Activated CD4-positive, alpha-beta T cell treated with anti-CD3 and anti-CD28 coated beads for 48 hours (primary cell): ENCODE data around the gene RHD.
"Not testable (repeated sequence)": the region's sequence is repeated elsewhere in the genome, so short reads cannot be mapped to it uniquely, and the experiment has no call there.

Experiments
- DNase-seq: peaks from one replicate; pipeline ENCODE4 v3.0.0-alpha.2; 2020

The RHD gene

DNA sequence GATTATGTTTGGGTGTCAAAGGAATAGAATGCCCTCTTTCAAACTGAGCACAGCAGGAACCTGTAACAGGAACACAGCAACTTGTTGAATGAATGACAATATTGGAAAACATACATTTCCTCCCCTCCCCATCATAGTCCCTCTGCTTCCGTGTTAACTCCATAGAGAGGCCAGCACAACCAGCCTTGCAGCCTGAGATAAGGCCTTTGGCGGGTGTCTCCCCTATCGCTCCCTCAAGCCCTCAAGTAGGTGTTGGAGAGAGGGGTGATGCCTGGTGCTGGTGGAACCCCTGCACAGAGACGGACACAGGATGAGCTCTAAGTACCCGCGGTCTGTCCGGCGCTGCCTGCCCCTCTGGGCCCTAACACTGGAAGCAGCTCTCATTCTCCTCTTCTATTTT lies at the start of gene RHD:
Gene RHD (plus strand): TSS at position 272 of the 400 bp plus-strand sequence. CDS start 39 bp downstream, at position 311.
- DNase-seq, result not testable (repeated sequence)

DNA sequence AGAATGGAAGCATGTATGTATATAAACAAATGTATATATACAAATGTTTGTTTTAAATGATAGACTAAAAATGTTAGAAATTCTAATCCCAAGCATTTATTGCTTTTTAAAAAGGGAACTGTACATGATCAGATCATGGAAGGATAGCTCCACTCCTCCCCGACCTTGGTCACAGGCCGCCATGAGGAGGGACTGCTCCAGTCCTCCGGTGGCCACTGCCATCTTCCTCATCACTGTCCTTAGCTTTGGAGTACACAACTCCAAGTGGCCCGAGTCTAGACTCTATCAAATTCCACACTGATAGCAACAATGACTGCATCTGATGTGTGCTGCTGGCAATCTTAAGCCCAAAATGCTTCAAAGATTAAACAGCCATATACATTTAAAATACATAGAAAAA lies 49.7 kb upstream of the RHD start:
- DNase-seq, result no peak

DNA sequence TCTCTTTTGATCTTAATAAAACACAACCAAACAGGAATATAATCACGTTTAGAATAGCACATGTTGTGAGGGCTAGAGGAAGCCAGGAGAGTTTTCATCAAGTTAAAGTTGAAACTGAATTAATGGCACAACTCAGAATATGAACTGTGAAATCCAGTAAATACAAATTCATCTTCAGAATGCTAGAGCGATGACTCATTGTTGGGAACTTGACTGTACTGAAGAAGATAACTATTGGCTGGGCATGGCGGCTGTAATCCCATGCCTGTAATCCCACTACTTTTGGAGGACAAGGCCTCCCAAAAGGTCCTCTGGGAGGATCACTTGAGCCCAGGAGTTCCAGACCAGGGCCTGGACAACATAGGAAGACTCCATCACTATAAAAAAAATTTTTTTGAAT lies 48.8 kb upstream of the RHD start:
- no peak for DNase-seq

DNA sequence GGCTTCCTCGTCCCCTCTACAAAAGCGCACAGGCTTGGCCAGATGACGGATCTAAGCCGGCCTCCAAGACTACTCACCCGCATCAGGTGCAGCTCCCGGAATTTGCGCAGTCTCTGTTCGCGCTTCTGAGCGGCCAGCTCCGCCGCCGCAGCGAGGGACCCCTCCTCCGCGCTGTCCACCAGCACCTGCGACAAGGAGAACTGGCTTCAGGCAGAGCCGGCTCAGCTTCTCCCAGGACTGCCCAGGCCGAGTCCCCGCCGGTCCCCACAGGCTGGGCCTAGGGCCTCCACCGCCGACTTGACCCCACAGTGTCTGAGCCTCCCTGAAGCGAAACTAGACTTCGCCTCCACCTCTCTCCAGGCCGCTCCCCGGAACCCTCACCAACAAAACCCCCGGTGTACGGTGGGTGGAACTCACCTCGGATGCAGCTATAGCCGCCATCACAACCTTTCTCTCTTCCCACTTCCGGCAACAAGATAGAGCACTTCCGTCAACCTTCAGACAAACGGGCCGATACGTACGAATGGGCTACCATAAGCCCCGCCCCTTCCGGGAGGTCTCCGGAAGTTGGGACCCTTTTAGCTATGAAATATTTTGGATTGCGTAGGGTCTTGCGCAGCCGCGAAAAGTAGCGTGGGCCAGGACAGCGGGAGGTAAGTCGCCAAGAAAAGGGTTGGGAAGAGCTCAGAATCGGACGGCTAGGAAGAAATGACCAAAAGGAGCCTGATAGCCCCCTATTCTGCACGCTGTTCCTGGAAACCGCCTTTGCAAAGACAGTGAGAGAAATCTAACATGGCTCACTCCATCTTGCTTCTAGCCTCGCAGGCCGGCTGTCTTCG lies 40.1 kb upstream of the RHD start, which contains the start of gene SYF2:
Gene SYF2 (minus strand): TSS at position 476 of the 839 bp plus-strand sequence. CDS start 35 bp downstream, at position 441.
- peak; percentile 92 for DNase-seq

DNA sequence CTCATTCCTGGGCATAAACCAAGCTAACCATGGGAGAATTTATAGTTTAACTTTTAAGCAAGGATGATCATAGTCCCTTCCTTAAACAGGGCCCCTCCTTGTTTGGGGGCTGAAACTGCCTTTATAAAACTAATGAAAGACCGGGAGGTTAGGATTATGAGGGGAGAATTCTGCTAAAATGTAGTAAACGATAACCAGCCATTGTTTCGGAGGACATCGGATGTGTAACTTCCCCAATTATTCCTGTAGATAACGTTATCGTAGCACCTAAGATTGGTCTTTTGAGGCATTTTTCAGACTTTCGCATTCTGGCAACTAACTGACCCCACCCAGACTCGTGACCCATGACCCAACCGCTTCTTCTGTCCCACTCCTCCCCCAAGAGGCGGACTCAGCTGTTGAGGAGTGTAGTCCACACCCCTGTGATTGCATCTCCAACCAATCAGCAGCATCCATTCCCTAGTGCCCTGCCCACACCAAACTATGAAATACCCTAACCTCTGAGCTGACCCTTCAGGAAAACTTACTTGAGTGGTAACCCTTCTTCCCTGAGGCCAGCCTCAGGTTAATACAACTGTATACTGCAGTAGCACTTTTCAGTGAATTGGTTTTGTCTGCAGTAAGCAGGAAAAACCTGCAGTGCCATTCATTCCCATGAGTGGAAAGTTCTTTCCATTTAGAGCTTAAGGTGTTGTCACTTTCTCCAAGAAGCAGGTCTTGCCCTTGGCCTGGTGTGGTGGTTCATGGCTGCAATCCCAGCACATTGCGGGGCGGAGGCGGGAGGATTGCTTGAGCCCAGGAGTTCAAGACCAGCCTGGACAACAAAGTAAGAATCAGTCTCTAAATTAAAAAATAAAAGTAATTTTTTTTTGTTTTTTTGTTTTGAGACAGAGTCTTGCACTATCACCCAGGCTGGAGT lies 39.2 kb upstream of the RHD start:
- DNase-seq, result peak; percentile 77

DNA sequence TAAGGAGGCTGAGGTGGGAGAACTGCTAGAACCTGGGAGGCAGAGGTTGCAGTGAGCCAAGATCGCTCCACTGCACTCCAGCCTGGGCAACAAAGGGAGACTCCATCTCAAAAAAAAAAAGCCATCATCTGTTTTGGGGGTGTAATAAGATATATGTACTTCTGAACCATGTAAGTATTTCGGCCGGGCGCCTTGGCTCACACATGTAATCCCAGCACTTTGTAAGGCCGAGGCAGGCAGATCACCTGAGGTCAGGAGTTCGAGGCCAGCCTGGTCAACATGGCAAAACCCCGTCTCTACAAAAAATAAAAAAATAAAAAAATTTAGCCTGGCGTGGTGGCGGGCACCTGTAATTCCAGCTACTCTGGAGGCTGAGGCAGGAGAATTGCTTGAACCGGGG lies 36.9 kb upstream of the RHD start:
- not testable (repeated sequence) for DNase-seq

DNA sequence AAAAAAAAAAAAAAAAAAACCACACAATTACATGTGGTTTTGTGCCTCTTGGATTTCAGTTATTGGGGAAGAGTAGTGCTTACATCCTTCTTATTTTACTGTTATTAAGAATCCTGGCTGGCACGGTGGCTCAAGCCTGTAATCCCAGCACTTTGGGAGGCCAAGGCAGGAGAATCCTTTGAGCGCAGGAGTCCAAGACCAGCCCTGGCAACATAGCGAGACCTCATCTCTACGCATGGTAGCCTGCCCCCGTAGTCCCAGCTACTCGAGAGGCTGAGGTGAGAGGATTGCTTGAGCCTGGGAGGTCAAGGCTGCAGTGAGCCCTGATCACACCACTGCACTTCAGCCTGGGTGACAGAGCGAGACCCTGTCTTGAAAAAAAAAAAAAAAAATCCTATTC lies 36.0 kb upstream of the RHD start:
- not testable (repeated sequence) for DNase-seq

DNA sequence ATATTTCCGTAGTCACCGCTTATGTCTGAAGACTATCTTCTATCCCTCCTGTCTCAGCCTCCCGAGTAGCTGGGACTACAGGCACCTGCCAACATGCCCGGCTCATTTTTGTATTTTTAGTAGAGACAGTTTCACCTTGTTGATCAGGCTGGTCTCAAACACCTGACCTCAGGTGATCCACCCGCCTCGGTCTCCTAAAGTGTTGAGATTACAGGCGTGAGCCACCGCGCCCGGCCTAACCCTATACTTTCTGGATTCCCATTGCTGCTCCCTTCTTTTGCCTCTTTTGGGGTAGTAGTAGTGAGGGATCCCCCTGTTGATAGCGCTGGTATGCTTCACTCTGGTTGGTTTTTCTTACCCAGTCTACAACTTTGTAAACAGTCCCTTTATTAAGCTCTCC lies 34.3 kb upstream of the RHD start:
- no peak for DNase-seq

DNA sequence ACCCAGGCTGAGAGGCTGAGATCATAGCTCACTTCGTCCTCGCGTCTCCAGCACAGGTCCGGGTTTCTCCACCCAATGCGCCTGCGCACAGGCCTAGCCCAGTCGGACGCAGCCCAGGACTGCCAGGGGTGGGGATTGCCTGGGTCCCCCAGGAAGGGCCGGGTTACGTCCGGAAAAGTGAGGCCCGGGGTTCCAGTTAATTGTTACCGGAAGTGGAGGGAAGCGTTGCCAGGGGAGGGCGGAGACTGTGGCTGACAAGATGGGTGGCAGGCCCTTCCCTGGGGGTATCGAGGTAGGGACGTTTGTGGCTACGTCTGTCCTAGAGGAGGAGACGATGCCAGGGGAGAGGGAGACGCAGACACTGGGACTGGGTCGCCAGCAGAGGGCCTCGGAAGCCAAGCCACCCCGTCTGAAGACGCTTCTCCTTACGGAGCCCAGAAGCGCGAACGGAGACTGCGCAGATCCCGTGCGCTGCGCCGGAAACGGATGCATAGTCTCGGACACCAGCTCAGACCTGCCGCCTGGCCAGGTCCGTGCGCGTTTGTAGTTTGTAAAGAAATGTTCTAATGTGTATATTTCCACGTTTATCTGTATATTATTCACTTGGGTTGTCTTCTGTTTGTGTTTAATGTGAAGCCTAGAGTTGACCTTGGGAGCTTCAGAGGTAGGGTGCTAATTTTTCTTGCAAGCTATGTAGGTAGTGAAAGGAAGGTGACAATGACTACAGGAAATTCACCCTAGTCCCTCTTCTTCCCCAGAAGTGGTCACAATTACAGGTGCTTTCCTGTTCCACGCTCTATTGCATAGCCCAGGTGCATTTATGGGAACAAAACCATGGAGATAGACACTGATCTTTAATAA lies 32.4 kb upstream of the RHD start:
- DNase-seq, result peak; percentile 95

DNA sequence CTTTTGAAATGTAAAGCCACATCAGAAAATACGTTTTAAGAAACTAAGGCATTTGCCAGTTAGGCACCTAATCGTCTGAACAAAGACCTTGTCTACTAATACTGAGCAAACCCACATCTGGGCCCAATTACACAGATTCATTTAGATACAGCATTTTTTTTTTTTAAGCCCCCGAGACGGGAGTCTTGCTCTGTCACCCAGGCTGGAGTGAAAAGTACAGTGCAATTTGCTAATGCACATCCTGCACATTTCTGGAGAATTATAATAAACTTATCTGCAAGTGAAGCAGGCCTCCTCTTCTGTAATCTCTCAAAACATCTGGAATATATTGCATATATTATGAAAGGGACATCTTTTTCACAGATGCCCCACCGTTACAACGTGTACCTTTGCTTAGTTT lies 28.4 kb upstream of the RHD start:
- no peak for DNase-seq

DNA sequence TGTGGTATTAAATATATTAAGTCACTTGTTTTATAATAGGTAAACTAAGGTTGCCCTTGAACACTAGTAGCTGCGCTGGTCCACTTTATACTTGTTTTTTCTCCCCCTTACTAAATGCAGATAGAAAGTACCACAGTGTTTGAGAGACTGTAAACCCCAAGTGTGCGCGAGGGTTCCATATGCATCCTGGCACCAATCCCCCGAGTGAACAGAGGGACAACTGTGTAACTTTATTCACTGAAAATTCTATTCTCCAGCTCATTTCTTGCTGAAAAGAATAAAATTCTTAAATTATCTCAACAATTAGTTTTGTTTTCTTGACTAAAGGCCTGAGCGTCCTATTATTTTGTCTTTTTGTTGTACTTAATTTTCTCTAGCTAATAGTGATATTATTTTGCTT lies 26.9 kb upstream of the RHD start:
- no peak for DNase-seq

DNA sequence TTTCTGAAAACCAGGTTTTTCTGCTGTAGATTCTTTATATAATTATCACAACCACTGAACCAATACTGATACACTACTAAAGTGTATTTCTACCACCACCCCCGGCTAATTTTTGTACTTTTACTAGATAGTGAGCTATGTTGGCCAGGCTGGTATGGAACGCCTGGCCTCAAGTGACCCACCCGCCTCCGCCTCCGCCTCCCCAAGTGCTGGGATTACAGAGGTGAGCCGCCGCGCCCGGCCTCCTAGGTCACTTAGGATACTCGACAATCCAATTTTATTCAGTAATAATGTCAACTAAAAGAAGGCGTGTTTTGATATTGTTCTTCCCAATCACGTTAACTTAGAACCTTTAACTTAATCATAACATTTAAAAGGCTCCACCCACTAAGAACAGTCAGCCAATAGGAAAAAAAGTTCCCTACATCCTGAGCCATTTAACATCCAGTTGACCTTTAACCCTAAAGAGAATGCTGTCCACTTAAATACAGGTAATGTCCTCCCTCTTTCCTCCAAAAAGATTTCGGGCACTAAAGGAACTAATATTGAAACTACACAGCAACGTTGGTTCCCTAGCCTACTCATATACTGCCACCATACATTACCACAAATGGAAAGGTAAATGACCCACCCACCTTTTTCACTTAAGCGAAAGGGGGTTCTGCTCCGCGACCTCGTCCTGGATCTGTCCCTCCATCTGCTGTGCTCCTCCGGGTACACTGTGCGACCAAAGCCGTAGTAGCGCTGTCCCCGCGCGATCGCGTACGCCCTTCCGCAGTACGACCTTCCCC lies 26.3 kb upstream of the RHD start:
- DNase-seq, result no peak

DNA sequence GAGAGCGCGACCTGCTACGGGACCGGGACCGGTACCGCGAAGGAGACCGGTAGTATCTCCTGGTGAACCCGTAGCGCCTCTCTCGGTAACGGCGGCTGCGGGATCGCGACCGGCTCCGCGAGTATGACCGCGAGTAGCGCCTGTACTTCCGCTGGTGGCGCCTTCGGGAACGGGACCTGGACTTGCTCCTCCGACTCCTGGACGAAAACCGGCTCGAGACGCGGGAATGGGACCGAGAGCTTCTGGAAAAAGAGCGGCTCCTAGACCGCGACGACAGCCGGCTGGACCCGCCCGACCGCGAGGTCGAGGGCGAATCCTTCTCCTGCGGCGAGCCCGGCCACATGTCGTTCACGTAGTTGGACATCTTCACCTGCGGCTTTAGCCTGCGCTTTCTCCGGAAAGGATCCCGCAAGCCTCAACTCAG lies 25.7 kb upstream of the RHD start:
- DNase-seq, result peak; percentile 50

DNA sequence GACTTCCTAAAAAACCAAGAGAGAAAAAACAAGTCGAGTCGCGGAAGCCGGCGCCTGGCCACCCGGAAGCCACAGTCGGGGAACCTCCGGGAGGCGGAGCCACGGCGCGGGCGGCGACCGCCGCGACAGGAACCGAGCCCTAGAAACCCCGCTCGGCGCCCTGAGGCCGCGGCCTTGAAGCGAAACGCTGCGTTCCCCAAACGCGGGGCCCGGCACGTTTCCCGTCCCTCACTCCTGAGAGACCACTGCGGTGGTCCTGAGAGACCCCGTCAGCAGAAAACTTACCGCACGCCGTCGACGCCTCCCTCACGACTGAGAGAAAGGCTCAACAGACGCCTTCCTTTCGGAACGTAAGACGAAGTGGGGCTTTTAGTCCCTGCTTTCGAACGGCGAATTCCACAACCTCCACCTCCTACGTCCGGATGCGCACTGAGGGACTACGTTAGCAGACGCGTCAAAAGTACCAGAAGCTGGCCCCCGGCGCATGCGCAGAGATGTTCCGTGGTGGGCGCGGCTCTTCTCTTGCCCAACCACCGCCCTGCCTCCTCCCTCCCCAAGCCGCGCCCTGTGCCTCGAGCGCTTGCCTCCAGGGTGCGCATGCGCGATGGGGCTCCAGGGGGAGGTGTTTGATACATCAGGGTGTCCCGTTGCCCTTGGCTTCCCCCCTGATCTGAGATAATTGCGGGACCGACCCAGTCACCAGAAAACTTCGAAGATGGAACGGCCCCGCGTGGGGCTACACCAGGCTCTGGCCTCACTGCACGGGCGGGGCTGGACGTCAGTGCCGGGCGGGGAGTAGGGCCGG lies 25.1 kb upstream of the RHD start, which contains the start of gene RSRP1:
Gene RSRP1 (minus strand): TSS at position 431 of the 805 bp plus-strand sequence. CDS start 491 bp downstream, outside the sequence.
- DNase-seq, result peak; percentile 100

DNA sequence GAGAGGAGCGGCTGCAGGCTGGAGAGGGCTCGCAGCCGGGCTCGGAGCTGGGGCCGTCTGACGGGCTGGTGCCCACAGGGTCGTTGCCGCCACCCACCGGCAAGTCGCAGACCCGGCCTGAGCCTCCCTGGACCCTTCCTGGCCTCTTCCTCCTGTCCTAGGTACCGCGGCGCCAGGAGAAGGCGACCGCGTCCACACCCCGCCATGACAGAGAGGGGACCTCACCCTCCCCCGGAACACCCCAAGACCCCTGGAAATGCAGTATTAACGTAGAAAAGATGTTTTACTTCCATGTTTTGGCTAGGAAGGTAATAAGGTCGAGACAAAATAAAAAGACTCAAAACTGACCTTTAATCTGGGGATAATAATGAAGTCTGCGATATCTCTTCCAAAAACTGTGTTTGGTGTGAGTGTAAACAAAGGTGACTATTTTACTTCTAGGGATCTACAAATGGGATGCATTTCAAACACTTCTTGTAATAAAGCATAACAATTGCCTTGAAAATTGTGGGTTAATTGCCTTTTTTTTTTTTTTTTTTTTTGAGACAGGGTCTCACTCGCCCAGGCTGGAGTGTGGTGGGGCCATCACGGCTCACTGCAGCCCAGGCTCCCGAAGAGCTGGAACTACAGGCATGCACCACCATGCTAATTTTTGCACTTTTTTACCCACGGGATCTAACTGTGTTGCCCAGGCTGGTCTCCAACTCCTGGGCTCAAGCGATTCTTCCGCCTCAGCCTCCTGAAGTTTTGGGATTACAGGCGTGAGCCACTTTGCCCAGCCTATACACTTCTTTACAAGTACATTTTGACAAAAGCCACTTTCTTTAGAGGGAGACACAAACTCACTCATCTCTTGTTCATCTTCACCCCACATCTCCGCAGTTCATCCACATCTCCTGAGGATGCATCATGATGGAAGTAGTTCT lies 24.2 kb upstream of the RHD start:
- no peak for DNase-seq

DNA sequence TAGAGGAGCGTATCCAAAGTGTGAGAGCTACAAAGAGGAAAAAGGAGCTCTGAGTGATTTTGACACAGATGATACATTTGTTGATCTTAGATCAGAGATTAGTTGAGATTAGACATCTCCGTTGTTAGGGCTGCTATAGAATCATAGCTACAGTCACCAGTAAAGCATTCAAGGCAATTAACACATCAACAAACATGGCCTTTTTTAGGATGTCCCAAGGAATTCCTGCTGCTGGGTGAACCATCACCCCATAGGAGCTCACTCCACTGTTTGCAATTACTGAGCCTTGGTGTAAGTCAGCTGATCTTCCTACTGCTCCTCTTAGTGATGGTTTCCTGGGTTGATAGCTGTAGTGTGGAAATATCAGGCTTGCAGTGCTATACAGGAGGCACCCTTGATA lies 18.4 kb upstream of the RHD start:
- no peak for DNase-seq

DNA sequence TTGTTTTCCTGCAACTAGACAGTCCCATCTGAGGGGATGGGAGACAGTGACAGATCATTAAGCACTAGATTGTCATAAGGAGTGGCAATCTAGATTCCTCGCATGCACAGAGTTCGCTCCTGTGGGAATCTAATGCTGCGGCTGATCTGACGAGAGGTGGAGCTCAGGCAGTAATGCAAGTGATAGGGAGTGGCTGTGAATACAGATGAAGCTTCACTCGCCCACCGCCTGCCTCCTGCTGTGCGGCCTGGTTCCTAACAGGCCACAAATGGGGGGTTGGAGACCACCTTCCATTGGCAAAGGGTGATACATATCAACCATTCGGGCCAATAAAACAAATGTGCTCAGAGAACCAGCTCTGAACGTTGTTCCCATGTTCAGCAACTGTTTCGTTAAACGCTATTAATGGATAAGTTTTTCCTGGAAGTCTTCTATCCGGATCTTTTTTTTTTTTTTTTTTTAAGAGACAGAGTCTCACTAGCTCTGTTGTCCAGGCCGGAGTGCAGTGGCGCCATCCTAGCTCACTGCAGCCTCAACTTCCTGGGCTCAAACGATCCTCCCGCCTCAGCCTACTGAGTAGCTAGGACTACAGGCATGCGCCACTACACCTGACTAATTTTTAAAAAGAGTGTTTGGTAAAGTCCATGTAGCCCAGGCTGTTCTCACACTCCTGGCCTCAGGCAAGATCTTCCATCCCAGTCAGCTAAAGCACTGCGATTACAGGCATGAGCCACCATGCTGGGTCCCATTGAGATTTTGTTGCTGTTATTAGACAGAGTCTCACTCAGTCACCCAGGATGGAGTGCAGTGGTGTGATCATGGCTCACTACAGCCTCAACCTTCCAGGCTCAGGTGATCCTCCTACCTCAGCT lies 16.4 kb upstream of the RHD start:
- no peak for DNase-seq

DNA sequence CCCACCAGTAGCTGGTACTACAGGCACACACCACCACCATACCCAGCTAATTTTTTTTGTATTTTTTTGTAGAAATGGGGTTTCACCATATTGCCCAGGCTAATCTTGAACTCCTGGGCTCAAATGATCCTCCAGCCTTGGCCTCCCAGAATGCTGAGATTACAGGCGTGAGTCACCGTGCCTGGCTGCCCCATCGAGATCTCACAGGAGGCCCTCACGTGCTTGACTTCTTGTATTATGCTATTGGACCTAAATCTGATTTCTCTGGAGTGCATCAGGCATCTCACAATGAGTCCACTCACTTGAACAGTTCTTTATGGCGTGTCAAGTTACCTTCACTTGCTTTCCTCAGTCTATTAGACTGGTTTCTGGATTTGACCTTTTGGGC lies 15.7 kb upstream of the RHD start:
- DNase-seq, result no peak

DNA sequence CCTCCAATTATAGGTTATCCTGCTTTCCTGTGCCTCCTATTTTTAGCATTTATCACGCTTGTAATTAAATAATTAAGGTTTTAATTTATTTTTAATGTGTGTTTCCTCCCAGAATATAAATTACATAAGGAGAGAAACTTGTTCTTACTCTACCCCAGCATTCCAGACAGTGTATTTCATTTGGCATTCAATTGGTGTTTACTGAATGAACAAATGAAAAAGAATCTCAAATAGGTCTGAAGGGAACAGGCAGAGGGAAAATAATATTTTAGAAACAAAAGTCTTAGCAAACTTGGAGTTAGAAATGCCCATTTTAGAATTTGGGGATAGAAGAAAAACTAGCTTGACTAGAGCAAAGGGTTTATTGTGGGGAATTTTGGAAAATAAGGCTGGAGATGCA lies 15.1 kb upstream of the RHD start:
- DNase-seq, result no peak
